Activated naive CD8-positive, alpha-beta T cell treated with anti-CD3 and anti-CD28 coated beads, Interleukin-2, amount 50 U/mL, for 24 hours (primary cell): Measurements from ENCODE around the gene NUDT22.
A peak's percentile ranks its signal among the peaks of the same experiment; 100 is the strongest.

ENCODE experiments used
- ATAC-seq: fragments of 150-1000 bp; cut with Tn5 transposase; one replicate; pipeline ENCODE4 v1.10.0; 2021
- DNase-seq: peaks from one replicate; pipeline ENCODE4 v3.0.0; 2021
- H3K27ac Mint-ChIP-seq: one replicate; pipeline ENCODE4 v1.8.0; 2021; ENCODE audit warnings: mild to moderate bottlenecking, mixed read lengths
- H3K27me3 Mint-ChIP-seq: one replicate; pipeline ENCODE4 v1.8.0; 2021; ENCODE audit warnings: mixed read lengths
- H3K36me3 Mint-ChIP-seq: one replicate; pipeline ENCODE4 v1.8.0; 2021; ENCODE audit warnings: low read depth, mixed read lengths
- H3K4me1 Mint-ChIP-seq: one replicate; pipeline ENCODE4 v1.8.0; 2021; ENCODE audit warnings: mixed read lengths
- H3K4me3 Mint-ChIP-seq: one replicate; pipeline ENCODE4 v1.8.0; 2021; ENCODE audit warnings: mild to moderate bottlenecking, moderate library complexity, mixed read lengths
- H3K9me3 Mint-ChIP-seq: one replicate; pipeline ENCODE4 v1.8.0; 2021; ENCODE audit warnings: mixed read lengths

Gene NUDT22

GRCh38 chr11:64249563-64250414 is 23.7 kb downstream of the NUDT22 start:
- no peak overlapping the region for H3K27ac Mint-ChIP-seq
- no peak overlapping the region for H3K4me3 Mint-ChIP-seq
- H3K36me3 Mint-ChIP-seq: peaks cover 1% of the 10 kb centered on the region
- peaks cover 22% of the 10 kb centered on the region for H3K4me1 Mint-ChIP-seq
- no peaks in the 10 kb centered on the region for H3K27me3 Mint-ChIP-seq
- no peaks in the 10 kb centered on the region for H3K9me3 Mint-ChIP-seq
- ATAC-seq (no peak), DNase-seq (no peak)

GRCh38 chr11:64250415-64251015 is 24.4 kb downstream of the NUDT22 start:
- no peak overlapping the region for H3K27ac Mint-ChIP-seq
- DNase-seq (no peak), ATAC-seq (peak; percentile 2)
- peaks cover 22% of the 10 kb centered on the region for H3K4me1 Mint-ChIP-seq
- no peaks in the 10 kb centered on the region for H3K9me3 Mint-ChIP-seq
- H3K27me3 Mint-ChIP-seq: no peaks in the 10 kb centered on the region
- H3K4me3 Mint-ChIP-seq: no peak overlapping the region
- peaks cover 1% of the 10 kb centered on the region for H3K36me3 Mint-ChIP-seq

GRCh38 chr11:64251016-64251752 is 25.1 kb downstream of the NUDT22 start, which contains the start of gene PLCB3:
Gene PLCB3, plus strand, starts transcription at chr11:64251530. Its CDS starts 120 bp downstream, at chr11:64251650.
- Mint-ChIP-seq H3K9me3 (no peaks in the 10 kb centered on the region), H3K27me3 (no peaks in the 10 kb centered on the region), H3K27ac (no peak within 1 kb of the TSS), H3K4me3 (peak within 1 kb of the TSS; percentile 84), H3K36me3 (no peaks in the 10 kb centered on the region), H3K4me1 (peaks cover 22% of the 10 kb centered on the region)
- peak; percentile 61 for ATAC-seq
- DNase-seq: peak; percentile 70

GRCh38 chr11:64251753-64252002 is 25.6 kb downstream of the NUDT22 start:
- Mint-ChIP-seq H3K36me3 (no peaks in the 10 kb centered on the region), H3K4me3 (peak overlapping the region; percentile 84), H3K27me3 (no peaks in the 10 kb centered on the region), H3K9me3 (no peaks in the 10 kb centered on the region), H3K4me1 (peaks cover 22% of the 10 kb centered on the region), H3K27ac (no peak overlapping the region)
- DNase-seq (no peak), ATAC-seq (no peak)

- Mint-ChIP-seq H3K4me3 (peak overlapping the region; percentile 84), H3K36me3 (no peaks in the 10 kb centered on the region), H3K4me1 (peaks cover 18% of the 10 kb centered on the region), H3K27ac (no peak overlapping the region), H3K27me3 (no peaks in the 10 kb centered on the region), H3K9me3 (no peaks in the 10 kb centered on the region)
- ATAC-seq (no peak), DNase-seq (no peak)
Measured at GRCh38 chr11:64252003-64252872, 26.2 kb downstream of the NUDT22 start.

- H3K36me3 Mint-ChIP-seq: no peaks in the 10 kb centered on the region
- H3K27me3 Mint-ChIP-seq: no peaks in the 10 kb centered on the region
- ATAC-seq (no peak), DNase-seq (no peak)
- H3K4me1 Mint-ChIP-seq: peaks cover 15% of the 10 kb centered on the region
- no peaks in the 10 kb centered on the region for H3K9me3 Mint-ChIP-seq
- no peak overlapping the region for H3K27ac Mint-ChIP-seq
- H3K4me3 Mint-ChIP-seq: no peak overlapping the region
Measured at GRCh38 chr11:64253043-64253442, 27.0 kb downstream of the NUDT22 start.

- H3K4me1 Mint-ChIP-seq: peaks cover 14% of the 10 kb centered on the region
- H3K27me3 Mint-ChIP-seq: no peaks in the 10 kb centered on the region
- DNase-seq: no peak
- no peak overlapping the region for H3K4me3 Mint-ChIP-seq
- no peaks in the 10 kb centered on the region for H3K9me3 Mint-ChIP-seq
- ATAC-seq: no peak
- H3K27ac Mint-ChIP-seq: no peak overlapping the region
- no peaks in the 10 kb centered on the region for H3K36me3 Mint-ChIP-seq
Measured at GRCh38 chr11:64253481-64253880, 27.4 kb downstream of the NUDT22 start.

GRCh38 chr11:64254326-64254725 is 28.3 kb downstream of the NUDT22 start:
- DNase-seq (no peak), ATAC-seq (no peak)
- H3K4me3 Mint-ChIP-seq: no peak overlapping the region
- H3K27me3 Mint-ChIP-seq: no peaks in the 10 kb centered on the region
- peaks cover 14% of the 10 kb centered on the region for H3K4me1 Mint-ChIP-seq
- no peaks in the 10 kb centered on the region for H3K9me3 Mint-ChIP-seq
- no peak overlapping the region for H3K27ac Mint-ChIP-seq
- H3K36me3 Mint-ChIP-seq: no peaks in the 10 kb centered on the region

GRCh38 chr11:64255135-64256128 is 29.4 kb downstream of the NUDT22 start:
- ATAC-seq: no peak
- no peaks in the 10 kb centered on the region for H3K9me3 Mint-ChIP-seq
- H3K27ac Mint-ChIP-seq: no peak overlapping the region
- H3K36me3 Mint-ChIP-seq: peaks cover 3% of the 10 kb centered on the region
- no peak for DNase-seq
- H3K27me3 Mint-ChIP-seq: no peaks in the 10 kb centered on the region
- H3K4me3 Mint-ChIP-seq: no peak overlapping the region
- H3K4me1 Mint-ChIP-seq: peaks cover 21% of the 10 kb centered on the region

- no peak overlapping the region for H3K27ac Mint-ChIP-seq
- peaks cover 3% of the 10 kb centered on the region for H3K36me3 Mint-ChIP-seq
- ATAC-seq (no peak), DNase-seq (no peak)
- H3K27me3 Mint-ChIP-seq: no peaks in the 10 kb centered on the region
- no peak overlapping the region for H3K4me3 Mint-ChIP-seq
- peaks cover 17% of the 10 kb centered on the region for H3K4me1 Mint-ChIP-seq
- H3K9me3 Mint-ChIP-seq: no peaks in the 10 kb centered on the region
Measured at GRCh38 chr11:64256300-64256699, 30.2 kb downstream of the NUDT22 start.

GRCh38 chr11:64258356-64258755 is 32.3 kb downstream of the NUDT22 start:
- Mint-ChIP-seq H3K4me3 (no peak overlapping the region), H3K9me3 (no peaks in the 10 kb centered on the region), H3K36me3 (peaks cover 3% of the 10 kb centered on the region), H3K27me3 (no peaks in the 10 kb centered on the region), H3K4me1 (peaks cover 11% of the 10 kb centered on the region), H3K27ac (no peak overlapping the region)
- no peak for ATAC-seq
- no peak for DNase-seq

- no peak overlapping the region for H3K27ac Mint-ChIP-seq
- peaks cover 11% of the 10 kb centered on the region for H3K4me1 Mint-ChIP-seq
- DNase-seq (no peak), ATAC-seq (no peak)
- no peaks in the 10 kb centered on the region for H3K27me3 Mint-ChIP-seq
- no peak overlapping the region for H3K4me3 Mint-ChIP-seq
- no peaks in the 10 kb centered on the region for H3K9me3 Mint-ChIP-seq
- peaks cover 3% of the 10 kb centered on the region for H3K36me3 Mint-ChIP-seq
Measured at GRCh38 chr11:64258946-64259532, 33.0 kb downstream of the NUDT22 start.

GRCh38 chr11:64259533-64260067 is 33.5 kb downstream of the NUDT22 start:
- ATAC-seq: peak; percentile 50
- H3K4me3 Mint-ChIP-seq: no peak overlapping the region

More at GRCh38 chr11:64259533-64260067, 33.5 kb downstream of the NUDT22 start:
- Mint-ChIP-seq H3K9me3 (no peaks in the 10 kb centered on the region), H3K4me1 (peaks cover 11% of the 10 kb centered on the region), H3K27ac (no peak overlapping the region), H3K36me3 (peaks cover 3% of the 10 kb centered on the region), H3K27me3 (no peaks in the 10 kb centered on the region)
- no peak for DNase-seq
